ENCODE data around the gene ADARB2.

ADARB2 gene

GRCh38 chr10:1190791-1191490 lies 546.4 kb downstream of the ADARB2 start:
- DNase-seq, result no peak

- no peak for DNase-seq
Observed at GRCh38 chr10:1190052-1190395, 547.3 kb downstream of the ADARB2 start.

GRCh38 chr10:1189166-1190051 lies 547.9 kb downstream of the ADARB2 start:
- no peak for DNase-seq

GRCh38 chr10:1188558-1189135 lies 548.7 kb downstream of the ADARB2 start:
- DNase-seq, result no peak

- no peak for DNase-seq
Observed at GRCh38 chr10:1187855-1188557, 549.3 kb downstream of the ADARB2 start.

GRCh38 chr10:1187151-1187854 lies 550.0 kb downstream of the ADARB2 start:
- DNase-seq, result no peak

GRCh38 chr10:1186683-1186990 lies 550.7 kb downstream of the ADARB2 start:
- DNase-seq, result no peak

- DNase-seq, result no peak
Observed at GRCh38 chr10:1185911-1186682, 551.2 kb downstream of the ADARB2 start.

GRCh38 chr10:1184541-1185430 lies 552.5 kb downstream of the ADARB2 start:
- no peak for DNase-seq

- DNase-seq, result no peak
Observed at GRCh38 chr10:1183701-1184100, 553.6 kb downstream of the ADARB2 start.

- DNase-seq, result no peak
Observed at GRCh38 chr10:1183033-1183396, 554.3 kb downstream of the ADARB2 start.

GRCh38 chr10:1182280-1183032 lies 554.9 kb downstream of the ADARB2 start:
- no peak for DNase-seq

GRCh38 chr10:1180836-1181235 lies 556.5 kb downstream of the ADARB2 start:
- no peak for DNase-seq

- DNase-seq, result no peak
Observed at GRCh38 chr10:1180071-1180730, 557.1 kb downstream of the ADARB2 start.

GRCh38 chr10:1179346-1180070 lies 557.8 kb downstream of the ADARB2 start:
- DNase-seq, result no peak

- DNase-seq, result no peak
Observed at GRCh38 chr10:1178506-1178905, 558.8 kb downstream of the ADARB2 start.

- no peak for DNase-seq
Observed at GRCh38 chr10:1177936-1178335, 559.4 kb downstream of the ADARB2 start.

GRCh38 chr10:1175956-1176565 lies 561.3 kb downstream of the ADARB2 start:
- no peak for DNase-seq

- DNase-seq, result no peak
Observed at GRCh38 chr10:1174022-1174421, 563.3 kb downstream of the ADARB2 start.

Data from GF-D8 (cell line).